Measurements from ENCODE around the gene NSUN7. TPM values are rescaled to one million over a fixed set of nuclear protein-coding genes. Genes with fewer than 3 reads are reported as not detected.

The NSUN7 gene
- total and polyA plus RNA-seq, 2 experiments from 2014 or later: 3.4 to 9.9 TPM

DNA sequence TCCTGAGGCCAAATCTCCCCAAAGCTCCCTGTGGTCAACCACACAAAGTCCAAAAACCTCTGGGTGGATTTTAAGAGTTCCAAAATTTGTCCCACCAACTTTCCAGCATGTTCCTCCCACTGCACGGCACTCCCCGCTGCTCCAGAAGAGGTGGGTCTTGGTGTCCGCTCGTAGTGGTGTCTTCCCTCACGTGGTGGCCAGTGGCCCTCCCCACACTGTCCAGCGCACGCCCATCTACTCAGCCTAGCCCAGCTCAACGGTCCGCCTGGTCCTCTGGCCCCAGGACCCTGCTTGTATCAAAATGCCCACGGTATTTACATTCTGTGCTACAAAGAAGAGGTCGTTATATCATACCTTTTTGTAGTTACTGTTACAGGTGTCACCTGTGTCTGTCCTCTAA, 83.5 kb downstream of the NSUN7 start:
- H3K27ac ChIP-seq: no peak overlapping the region
- H3K9me3 ChIP-seq (ENCODE audit: low read depth): no peaks in the 10 kb centered on the region
- TF ChIP-seq CTCF (IDR thresholded peaks at IDR 0.05; ENCODE audit: low read depth, low read length): no peak
- no peak overlapping the region for H3K4me3 ChIP-seq
- no peak for DNase-seq (ENCODE audit: low read depth in 1 of 2, low spot score in 1 of 2)
- H3K36me3 ChIP-seq: no peaks in the 10 kb centered on the region
- H3K4me1 ChIP-seq (ENCODE audit: low read depth): no peaks in the 10 kb centered on the region
- H3K27me3 ChIP-seq: no peaks in the 10 kb centered on the region

GRCh38 chr4:40837094-40837870, 87.5 kb downstream of the NSUN7 start:
- TF ChIP-seq CTCF (IDR thresholded peaks at IDR 0.05; ENCODE audit: low read depth, low read length): no peak

GRCh38 chr4:40838742-40839141, 89.0 kb downstream of the NSUN7 start:
- TF ChIP-seq CTCF (IDR thresholded peaks at IDR 0.05; ENCODE audit: low read depth, low read length): no peak
- no peaks in the 10 kb centered on the region for H3K36me3 ChIP-seq
- no peak overlapping the region for H3K27ac ChIP-seq
- DNase-seq (ENCODE audit: low read depth in 1 of 2, low spot score in 1 of 2): no peak
- no peaks in the 10 kb centered on the region for H3K4me1 ChIP-seq (ENCODE audit: low read depth)
- H3K4me3 ChIP-seq: no peak overlapping the region
- no peaks in the 10 kb centered on the region for H3K27me3 ChIP-seq
- no peaks in the 10 kb centered on the region for H3K9me3 ChIP-seq (ENCODE audit: low read depth)

More at GRCh38 chr4:40837094-40837870, 87.5 kb downstream of the NSUN7 start:
- no peak for DNase-seq (ENCODE audit: low read depth in 1 of 2, low spot score in 1 of 2)
- Histone ChIP-seq H3K27me3 (no peaks in the 10 kb centered on the region), H3K9me3 (ENCODE audit: low read depth) (no peaks in the 10 kb centered on the region), H3K4me3 (no peak overlapping the region), H3K27ac (no peak overlapping the region), H3K36me3 (no peaks in the 10 kb centered on the region), H3K4me1 (ENCODE audit: low read depth) (no peaks in the 10 kb centered on the region)

GRCh38 chr4:40840255-40840984, 90.7 kb downstream of the NSUN7 start:
- Histone ChIP-seq H3K27ac (no peak overlapping the region), H3K36me3 (no peaks in the 10 kb centered on the region), H3K9me3 (ENCODE audit: low read depth) (no peaks in the 10 kb centered on the region), H3K4me1 (ENCODE audit: low read depth) (no peaks in the 10 kb centered on the region), H3K27me3 (no peaks in the 10 kb centered on the region), H3K4me3 (no peak overlapping the region)
- DNase-seq (ENCODE audit: low read depth in 1 of 2, low spot score in 1 of 2): no peak
- no peak for TF ChIP-seq CTCF (IDR thresholded peaks at IDR 0.05; ENCODE audit: low read depth, low read length)

DNA sequence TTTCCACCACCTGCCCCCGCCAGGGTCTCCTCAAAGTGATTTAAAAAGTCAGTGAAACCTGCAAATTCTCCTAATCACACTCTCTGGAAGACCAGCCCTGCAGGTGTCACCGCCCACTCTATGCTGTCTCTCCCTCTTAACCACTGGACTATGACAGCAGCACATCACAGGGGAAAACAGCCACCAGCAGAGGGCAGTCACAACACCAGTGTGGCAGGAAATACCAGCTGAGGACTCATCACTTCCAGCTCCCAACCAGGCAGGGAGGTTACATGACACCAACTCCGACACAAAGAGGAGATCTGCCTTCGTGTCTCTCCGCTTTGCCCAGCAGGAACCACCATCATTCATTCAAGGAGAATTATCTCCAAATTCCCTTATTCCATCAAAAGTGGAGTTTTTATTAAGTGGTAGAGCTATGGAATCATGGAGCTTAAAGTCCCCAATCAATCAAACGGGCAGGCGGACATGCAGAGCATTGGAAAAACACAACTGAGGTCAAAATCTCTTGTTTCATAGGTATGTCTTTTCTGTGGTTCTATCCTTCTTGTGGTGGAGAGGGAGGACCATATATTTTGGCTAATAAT, 91.3 kb downstream of the NSUN7 start:
- Histone ChIP-seq H3K4me1 (ENCODE audit: low read depth) (no peaks in the 10 kb centered on the region), H3K27me3 (no peaks in the 10 kb centered on the region), H3K4me3 (no peak overlapping the region), H3K9me3 (ENCODE audit: low read depth) (no peaks in the 10 kb centered on the region), H3K36me3 (no peaks in the 10 kb centered on the region), H3K27ac (no peak overlapping the region)
- TF ChIP-seq CTCF (IDR thresholded peaks at IDR 0.05; ENCODE audit: low read depth, low read length): peak; percentile 77
- peak; percentile 76 to 79 for DNase-seq (ENCODE audit: low read depth in 1 of 2, low spot score in 1 of 2)

All from cardiac muscle cell (in vitro differentiated cells and primary cell).